OCI-LY1 (cell line): ENCODE data around the gene LZTR1.

Experiments
- H2AFZ ChIP-seq: fragments of 200-600 bp; sonication (generic), shearing (Covaris generic); 2 replicates; pipeline ENCODE4 v1.6.0; 2014; ENCODE audit warnings: antibody characterized with exemption, mild to moderate bottlenecking, low read length
- H3F3A ChIP-seq: fragments of 200-600 bp; sonication (generic), shearing (Covaris generic); 2 replicates; pipeline ENCODE4 v1.6.0; 2014; ENCODE audit warnings: mild to moderate bottlenecking, antibody characterized with exemption, low read length, moderate library complexity; ENCODE audit not compliant: insufficient read depth
- H3K27ac ChIP-seq: fragments of 200-600 bp; sonication (generic); 2 replicates; pipeline ENCODE4 v1.5.1; 2014; ENCODE audit warnings: low read length, mixed run types, mild to moderate bottlenecking, low read depth; ENCODE audit not compliant: poor library complexity, severe bottlenecking
- H3K27me3 ChIP-seq: fragments of 200-600 bp; sonication (generic); 2 replicates; pipeline ENCODE4 v1.6.0; 2014; ENCODE audit warnings: antibody characterized with exemption, mild to moderate bottlenecking, low read length, moderate library complexity; ENCODE audit not compliant: insufficient read depth
- H3K36me3 ChIP-seq: fragments of 200-600 bp; sonication (generic); 2 replicates; pipeline ENCODE4 v1.6.1; 2014; ENCODE audit warnings: mild to moderate bottlenecking, antibody characterized with exemption, low read length, moderate library complexity, mixed read lengths; ENCODE audit not compliant: insufficient read depth
- H3K4me1 ChIP-seq: fragments of 200-600 bp; sonication (generic); 2 replicates; pipeline ENCODE4 v1.5.1; 2014; ENCODE audit warnings: mild to moderate bottlenecking, low read length, moderate library complexity; ENCODE audit not compliant: insufficient read depth, severe bottlenecking
- H3K4me2 ChIP-seq: fragments of 200-600 bp; sonication (generic), shearing (Covaris generic); 2 replicates; pipeline ENCODE4 v1.6.1; 2014; ENCODE audit warnings: low read length
- H3K4me3 ChIP-seq: fragments of 200-600 bp; sonication (generic); 2 replicates; pipeline ENCODE4 v1.5.1; 2014; ENCODE audit warnings: low read length, low read depth, mild to moderate bottlenecking, mixed read lengths; ENCODE audit not compliant: poor library complexity, severe bottlenecking
- H3K79me2 ChIP-seq: fragments of 200-600 bp; shearing (Covaris generic); 2 replicates; pipeline ENCODE4 v1.6.1; 2016; ENCODE audit warnings: mixed run types, low read length, mixed read lengths; ENCODE audit not compliant: insufficient read depth
- H3K9ac ChIP-seq: fragments of 200-600 bp; sonication (generic), shearing (Covaris generic); 2 replicates; pipeline ENCODE4 v1.6.1; 2014; ENCODE audit warnings: mild to moderate bottlenecking, low read length, mixed read lengths
- H3K9me2 ChIP-seq: fragments of 200-600 bp; sonication (generic), shearing (Covaris generic); 2 replicates; pipeline ENCODE4 v1.6.1; 2014; ENCODE audit warnings: low read depth, mild to moderate bottlenecking, low read length, mixed read lengths
- H3K9me3 ChIP-seq: fragments of 200-600 bp; shearing (Covaris generic); 2 replicates; pipeline ENCODE4 v1.6.1; 2014; ENCODE audit warnings: low read length, mixed read lengths
- H4K20me1 ChIP-seq: fragments of 200-600 bp; sonication (generic), shearing (Covaris generic); 2 replicates; pipeline ENCODE4 v1.6.0; 2016; ENCODE audit warnings: mild to moderate bottlenecking, low read length; ENCODE audit not compliant: insufficient read depth
- CTCF ChIP-seq: fragments of 200-600 bp; sonication (generic), shearing (Covaris generic); IDR thresholded peaks from 2 replicates; pipeline ENCODE4 v1.5.1; 2017; ENCODE audit warnings: mild to moderate bottlenecking, antibody characterized with exemption, low read length, moderate library complexity, mixed read lengths
- EZH2 ChIP-seq: fragments of 200-600 bp; sonication (generic), shearing (Covaris generic); IDR thresholded peaks from 2 replicates; pipeline ENCODE4 v1.8.0; 2017; ENCODE audit warnings: borderline replicate concordance, mixed run types, mild to moderate bottlenecking, antibody characterized with exemption, low read length, moderate library complexity, mixed read lengths

The LZTR1 gene

GRCh38 chr22:20960609-20961008 lies 21.5 kb upstream of the LZTR1 start:
- Histone ChIP-seq H4K20me1 (no peaks in the 10 kb centered on the region), H3K4me2 (no peak overlapping the region), H3K4me3 (no peak overlapping the region), H3K27ac (no peak overlapping the region), H3K27me3 (peaks cover 18% of the 10 kb centered on the region; the same call in 1 of the 2 replicates), H3K79me2 (no peaks in the 10 kb centered on the region), H3K9me3 (no peaks in the 10 kb centered on the region), H3K36me3 (no peaks in the 10 kb centered on the region), H2AFZ (no peak overlapping the region), H3K9ac (no peak overlapping the region), H3K9me2 (no peaks in the 10 kb centered on the region), H3K4me1 (no peaks in the 10 kb centered on the region), H3F3A (no peaks in the 10 kb centered on the region)
- TF ChIP-seq CTCF: no peak
- TF ChIP-seq EZH2: no peak

DNA sequence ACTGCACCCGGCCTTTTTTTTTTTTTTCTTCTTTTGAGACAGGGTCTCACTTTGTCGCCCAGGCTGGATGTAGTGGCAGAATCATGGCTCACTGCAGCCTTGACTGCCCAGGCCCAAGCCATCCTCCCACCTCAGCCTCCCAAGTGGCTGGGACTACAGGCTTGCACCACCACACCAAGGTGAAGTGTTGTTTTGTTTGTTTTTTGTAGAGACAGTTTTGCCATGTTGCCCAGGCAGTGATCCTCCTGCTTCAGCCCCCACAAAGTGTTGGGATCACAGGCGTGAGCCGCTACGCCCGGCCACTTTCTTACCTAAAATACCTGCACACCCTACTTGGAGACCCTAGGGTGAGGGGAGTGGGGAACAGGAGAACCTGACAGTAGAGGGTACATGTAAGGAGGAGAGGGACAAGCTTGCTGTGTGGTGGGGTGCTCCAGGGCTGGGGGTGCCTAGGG lies 19.6 kb upstream of the LZTR1 start:
- no peak overlapping the region for H3K9ac ChIP-seq
- H4K20me1 ChIP-seq: no peaks in the 10 kb centered on the region
- TF ChIP-seq CTCF (no peak), EZH2 (no peak)
- no peak overlapping the region for H3K4me2 ChIP-seq
- H2AFZ ChIP-seq: no peak overlapping the region
- no peaks in the 10 kb centered on the region for H3K36me3 ChIP-seq
- H3K9me3 ChIP-seq: no peaks in the 10 kb centered on the region
- H3K4me1 ChIP-seq: no peaks in the 10 kb centered on the region
- H3K9me2 ChIP-seq: no peaks in the 10 kb centered on the region
- H3F3A ChIP-seq: no peaks in the 10 kb centered on the region
- no peaks in the 10 kb centered on the region for H3K79me2 ChIP-seq
- no peak overlapping the region for H3K4me3 ChIP-seq
- peaks cover 24% of the 10 kb centered on the region; the same call in 1 of the 2 replicates for H3K27me3 ChIP-seq
- no peak overlapping the region for H3K27ac ChIP-seq

- Histone ChIP-seq H3K27ac (no peak overlapping the region), H2AFZ (no peak overlapping the region), H3K4me1 (no peaks in the 10 kb centered on the region), H3K36me3 (no peaks in the 10 kb centered on the region), H3K4me2 (no peak overlapping the region), H3K27me3 (peaks cover 23% of the 10 kb centered on the region; the same call in 1 of the 2 replicates), H3K9ac (no peak overlapping the region), H4K20me1 (no peaks in the 10 kb centered on the region), H3K4me3 (no peak overlapping the region), H3F3A (no peaks in the 10 kb centered on the region), H3K79me2 (no peaks in the 10 kb centered on the region), H3K9me2 (no peaks in the 10 kb centered on the region), H3K9me3 (no peaks in the 10 kb centered on the region)
- no peak for TF ChIP-seq EZH2
- TF ChIP-seq CTCF: no peak
These were observed 18.7 kb upstream of the LZTR1 start for GRCh38 chr22:20963201-20964052.
